Pancreas (tissue), 10 donors: ENCODE data around the gene SYP. TPM values are rescaled to one million over a fixed set of nuclear protein-coding genes. Genes with fewer than 3 reads are reported as not detected.

Source experiments
- ATAC-seq, 4 donors: fragments of 200-7000 bp; cut with Tn5 transposase; one replicate each; pipeline versions ENCODE4 v1.8.0 to v1.9.1; 2020; ENCODE audit warnings: mild to moderate bottlenecking in 4 of 4, moderate library complexity in 4 of 4
- DNase-seq, 6 donors: peaks; one replicate each; pipeline ENCODE4 v3.0.0-alpha.2; 2020
- FAIRE-seq: peaks from 2 replicates; lab custom pipeline; 2012; peaks lifted over from hg19 to GRCh38; lab: Jason Lieb, UNC
- H3K27ac ChIP-seq, 4 donors: fragments of 200-600 bp; sonication (generic); 1 replicate in 3 of 4; 2 replicates in 1 of 4; pipeline versions ENCODE4 v1.5.0 to v1.8.0; 2020
- H3K27me3 ChIP-seq, 4 donors: fragments of 200-600 bp; one replicate each; pipeline ENCODE4 v1.8.0; 2021
- H3K36me3 ChIP-seq, 3 donors: fragments of 200-600 bp; sonication (generic) in 1 of 3; one replicate each; pipeline versions ENCODE4 v1.5.0 to v1.8.0; 2020 to 2021
- H3K4me1 ChIP-seq, 3 donors: fragments of 200-600 bp; one replicate each; pipeline ENCODE4 v1.8.0; 2021
- H3K4me3 ChIP-seq, 4 donors: fragments of 200-600 bp; sonication (generic) in 2 of 4; one replicate each; pipeline versions ENCODE4 v1.5.0 to v1.8.0; 2020 to 2021
- H3K9me3 ChIP-seq, 4 donors: fragments of 200-600 bp; one replicate each; pipeline ENCODE4 v1.8.0; 2021
- WGBS, 2 donors: extraction: QIAGEN DNeasy Blood & Tissue Kit; methylation state at CpG; one replicate each; pipeline ENCODE4 v1.1.7; 2013; 5-methylcytosine and 5-hydroxymethylcytosine counted together
- intact Hi-C, 3 donors: fragments of 100-400 bp; cut with DNase I; formaldehyde crosslinking; loops; one replicate each; pipeline versions ENCODE4 v1.11.1 to v1.14.2; 2022
- polyA plus RNA-seq, 2 donors: library from polyadenylated mRNA; stranded (reverse); fragments of 200-250 nt; gene quantifications; one replicate each; pipeline ENCODE4 v1.2.3, GENCODE V29; 2013
- total RNA-seq, 6 donors: library from RNA; stranded (reverse); fragmentation: NEBNext Ultra II Directional in 4 of 6; extraction: Animal tissue kit (Norgen Biotek cat#: 25700) in 4 of 6; gene quantifications; one replicate each; pipeline versions ENCODE4 v1.2.1 to v1.2.4, GENCODE V29; 2021 to 2023
- TF ChIP-seq, protein P1 (sequence below), 4 donors: fragments of 200-600 bp; sonication (generic) in 3 of 4; IDR thresholded peaks; one replicate each; pipeline versions ENCODE4 v1.5.0 to v1.8.0; 2021; ENCODE audit warnings: antibody characterized with exemption in 4 of 4
- donor health status: healthy with polysubstance abuse.
- donor health status: DM: no; HTN: no; CAD: no; lungs with moderate emphysema.
- donor health status: DM: no; HTN: no; CAD: no.
- donor health status: control.
- donor health status: control.
- donor health status: Bipolar disorder and iron deficiency.
- donor health status: DM: yes; HTN: yes; CAD: no.
- donor health status: DM: no; HTN: no; CAD: no.
- donor health status: DM: no; HTN: no; CAD: no.
- donor health status: DM: yes; HTN: yes; CAD: no.

The SYP gene
- total and polyA plus RNA-seq, 8 donors: 2.0 to 41.7 (median 6.7) TPM

DNA sequence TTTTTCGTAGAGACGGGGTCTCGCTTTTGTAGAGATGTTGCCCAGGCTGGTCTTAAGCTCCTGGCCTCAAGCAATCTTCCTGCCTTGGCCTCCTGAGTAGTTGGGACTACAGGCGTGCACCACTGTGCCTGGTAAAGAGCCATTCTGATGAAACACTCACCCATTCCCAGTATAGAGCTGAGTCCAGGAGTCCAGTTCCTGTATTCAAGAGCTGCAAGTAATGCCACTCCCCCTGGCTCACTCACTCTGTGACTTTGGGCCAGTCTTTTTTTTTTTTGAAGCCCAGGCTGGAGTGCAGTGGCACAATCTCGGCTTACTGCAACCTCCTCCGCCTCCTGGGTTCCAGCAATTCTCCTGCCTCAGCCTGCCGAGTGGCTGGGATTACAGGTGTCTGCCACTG, 38.7 kb upstream of the SYP start:
- TF ChIP-seq, protein P1, sequence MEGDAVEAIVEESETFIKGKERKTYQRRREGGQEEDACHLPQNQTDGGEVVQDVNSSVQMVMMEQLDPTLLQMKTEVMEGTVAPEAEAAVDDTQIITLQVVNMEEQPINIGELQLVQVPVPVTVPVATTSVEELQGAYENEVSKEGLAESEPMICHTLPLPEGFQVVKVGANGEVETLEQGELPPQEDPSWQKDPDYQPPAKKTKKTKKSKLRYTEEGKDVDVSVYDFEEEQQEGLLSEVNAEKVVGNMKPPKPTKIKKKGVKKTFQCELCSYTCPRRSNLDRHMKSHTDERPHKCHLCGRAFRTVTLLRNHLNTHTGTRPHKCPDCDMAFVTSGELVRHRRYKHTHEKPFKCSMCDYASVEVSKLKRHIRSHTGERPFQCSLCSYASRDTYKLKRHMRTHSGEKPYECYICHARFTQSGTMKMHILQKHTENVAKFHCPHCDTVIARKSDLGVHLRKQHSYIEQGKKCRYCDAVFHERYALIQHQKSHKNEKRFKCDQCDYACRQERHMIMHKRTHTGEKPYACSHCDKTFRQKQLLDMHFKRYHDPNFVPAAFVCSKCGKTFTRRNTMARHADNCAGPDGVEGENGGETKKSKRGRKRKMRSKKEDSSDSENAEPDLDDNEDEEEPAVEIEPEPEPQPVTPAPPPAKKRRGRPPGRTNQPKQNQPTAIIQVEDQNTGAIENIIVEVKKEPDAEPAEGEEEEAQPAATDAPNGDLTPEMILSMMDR (IDR thresholded peaks at IDR 0.05): no peak
- Histone ChIP-seq H3K36me3 (no peaks in the 10 kb centered on the region), H3K4me3 (no peak overlapping the region), H3K27ac (no peak overlapping the region), H3K4me1 (no peaks in the 10 kb centered on the region), H3K9me3 (no peaks in the 10 kb centered on the region), H3K27me3 (peaks cover 0 to 4% (median 0%) of the 10 kb centered on the region in 4 donors)
- intact Hi-C loops: no loop called here
- 71 to 79% methylated on average over 7 of the region's 7 CpGs for WGBS, 2 donors
- DNase-seq (no peak), FAIRE-seq (no peak), ATAC-seq (no peak)

DNA sequence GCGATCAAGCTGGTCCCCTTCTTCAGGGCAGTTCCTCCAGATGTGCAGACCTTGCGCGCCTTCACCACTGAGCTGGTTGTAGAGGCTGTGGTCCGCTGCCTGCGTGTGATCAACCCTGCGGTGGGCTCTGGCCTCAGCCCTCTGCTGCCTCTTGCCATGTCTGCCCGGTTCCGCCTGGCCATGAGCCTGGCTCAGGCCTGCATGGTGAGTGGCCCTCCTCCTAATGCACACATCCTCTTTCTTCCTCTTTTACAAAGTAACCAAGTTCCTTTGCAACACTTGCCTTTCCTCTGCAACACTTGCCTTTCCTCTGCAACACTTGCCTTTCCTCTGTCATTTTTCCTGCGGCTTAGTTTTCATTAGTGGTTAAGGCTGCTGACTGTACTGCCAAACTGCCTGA, 37.1 kb upstream of the SYP start:
- FAIRE-seq: no peak
- peaks cover 0 to 4% (median 0%) of the 10 kb centered on the region in 4 donors for H3K27me3 ChIP-seq
- 75 to 81% methylated on average over 9 of the region's 9 CpGs for WGBS, 2 donors
- H3K9me3 ChIP-seq: no peaks in the 10 kb centered on the region
- H3K27ac ChIP-seq: no peak overlapping the region
- H3K4me1 ChIP-seq: no peaks in the 10 kb centered on the region
- ATAC-seq: peak in 1 of 4 donors; percentile 11
- no peak for DNase-seq
- intact Hi-C loops: no loop called here
- no peaks in the 10 kb centered on the region for H3K36me3 ChIP-seq
- TF ChIP-seq, protein P1 (IDR thresholded peaks at IDR 0.05): no peak
- H3K4me3 ChIP-seq: no peak overlapping the region

DNA sequence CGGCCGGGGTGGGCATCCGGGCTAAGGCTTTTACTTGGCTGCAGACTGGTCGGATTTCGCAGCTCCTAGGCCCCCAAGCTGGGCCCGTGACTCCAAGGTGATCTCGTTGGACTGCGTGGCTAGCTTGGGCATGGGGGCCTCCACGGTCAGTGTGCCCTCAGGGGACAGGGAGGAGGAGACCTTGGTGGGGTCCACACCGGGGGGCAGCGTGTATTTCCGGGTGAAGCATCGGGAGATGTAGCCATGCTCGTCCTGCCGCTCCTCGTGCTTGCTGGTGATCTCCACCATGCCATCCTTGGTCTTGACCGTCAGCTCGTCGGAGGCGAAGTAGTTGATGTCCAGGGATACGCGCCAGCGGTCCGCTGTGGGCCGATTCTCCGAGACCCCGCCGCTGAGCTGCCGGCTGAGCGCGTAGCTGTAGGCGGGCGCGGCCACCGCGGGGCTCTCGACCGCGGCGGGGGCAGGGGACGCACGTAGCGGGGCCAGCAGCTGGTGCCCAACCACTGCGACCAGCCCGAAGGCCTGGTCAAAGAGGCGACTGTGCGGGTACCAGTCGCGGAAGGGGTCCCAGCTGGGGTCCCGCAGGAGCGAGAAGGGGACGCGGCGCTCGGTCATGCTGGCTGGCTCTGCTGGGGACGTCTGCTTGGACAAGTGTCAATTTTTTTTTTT, 34.0 kb upstream of the SYP start:
- H3K27ac ChIP-seq: no peak overlapping the region
- FAIRE-seq (no peak), DNase-seq (no peak), ATAC-seq (no peak)
- H3K4me1 ChIP-seq: no peaks in the 10 kb centered on the region
- H3K27me3 ChIP-seq: peaks cover 0 to 4% (median 0%) of the 10 kb centered on the region in 4 donors
- H3K4me3 ChIP-seq: no peak overlapping the region
- intact Hi-C loops: no loop called here
- no peaks in the 10 kb centered on the region for H3K36me3 ChIP-seq
- no peaks in the 10 kb centered on the region for H3K9me3 ChIP-seq
- 52 to 64% methylated on average over 56 of the region's 56 CpGs for WGBS, 2 donors
- TF ChIP-seq, protein P1 (IDR thresholded peaks at IDR 0.05): no peak

DNA sequence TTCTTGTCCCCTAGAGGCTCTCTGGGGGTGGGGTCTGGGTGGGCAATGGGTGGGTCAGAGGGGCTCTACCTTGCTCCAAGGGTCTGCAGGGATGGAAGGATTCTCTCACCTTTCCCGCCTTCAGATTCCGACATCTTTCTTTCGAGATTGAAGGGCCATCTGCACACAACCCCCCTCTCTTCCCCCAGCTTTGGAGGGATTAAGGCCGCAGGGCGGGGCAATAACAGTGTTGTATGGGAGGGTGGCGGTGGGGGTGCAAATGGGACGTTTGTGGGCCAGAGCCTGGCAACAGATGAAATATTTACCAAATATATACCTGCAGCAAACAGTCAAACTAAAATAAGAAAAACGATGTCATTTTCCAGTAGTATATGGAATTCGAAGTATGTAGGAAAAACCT, 33.2 kb upstream of the SYP start, which contains the start of gene CACNA1F:
Gene CACNA1F (minus strand): TSS at position 165 of the 400 bp plus-strand sequence. CDS start 31 bp downstream, at position 134.
- Histone ChIP-seq H3K27ac (no peak within 1 kb of the TSS), H3K9me3 (no peaks in the 10 kb centered on the region), H3K27me3 (no peaks in the 10 kb centered on the region), H3K4me3 (no peak within 1 kb of the TSS), H3K4me1 (no peaks in the 10 kb centered on the region), H3K36me3 (no peaks in the 10 kb centered on the region)
- WGBS, 2 donors: 73 to 75% methylated on average over 9 of the region's 9 CpGs
- ATAC-seq (no peak), DNase-seq (no peak), FAIRE-seq (no peak)
- TF ChIP-seq, protein P1 (IDR thresholded peaks at IDR 0.05): no peak
- intact Hi-C loops: no loop called here

DNA sequence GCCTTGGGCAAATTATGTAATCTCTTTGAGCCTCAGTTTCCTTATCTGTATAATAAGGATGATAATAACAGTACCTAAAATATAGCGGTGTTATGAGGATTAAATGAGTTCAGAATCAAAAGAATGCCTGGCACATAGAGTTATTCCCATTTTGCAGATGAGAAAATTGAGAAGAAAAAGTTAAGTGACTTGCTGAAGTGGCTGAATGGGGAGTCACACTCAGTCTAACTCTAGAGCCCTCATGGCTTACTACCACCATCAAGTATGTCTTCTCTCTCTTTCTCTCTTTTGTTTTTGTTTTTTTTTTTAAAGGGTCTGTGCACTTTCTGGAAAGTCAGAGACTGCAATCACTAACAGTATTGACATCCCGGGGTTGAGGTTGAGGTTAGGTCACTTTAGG, 32.5 kb upstream of the SYP start:
- no peak for DNase-seq
- no peak overlapping the region for H3K4me3 ChIP-seq
- no peak for ATAC-seq
- TF ChIP-seq, protein P1 (IDR thresholded peaks at IDR 0.05): no peak
- H3K4me1 ChIP-seq: no peaks in the 10 kb centered on the region
- intact Hi-C loops: no loop called here
- H3K27me3 ChIP-seq: no peaks in the 10 kb centered on the region
- H3K9me3 ChIP-seq: no peaks in the 10 kb centered on the region
- WGBS, 2 donors: 74 to 90% methylated on average over 2 of the region's 2 CpGs
- no peak overlapping the region for H3K27ac ChIP-seq
- no peaks in the 10 kb centered on the region for H3K36me3 ChIP-seq
- FAIRE-seq: no peak
